CD4-positive, alpha-beta T cell treated with Interleukin-4 for 1 hour (primary cell): Measurements from ENCODE around the gene LAMB1.
"Not testable (repeated sequence)": the region's sequence is repeated elsewhere in the genome, so short reads cannot be mapped to it uniquely, and the experiment has no call there.

Experiments
- DNase-seq, 2 donors: peaks; one replicate each; pipeline ENCODE4 v3.0.0-alpha.2; 2020 to 2022

Gene LAMB1

GRCh38 chr7:107943018-107943417 is 59.9 kb downstream of the LAMB1 start:
- no peak for DNase-seq

- no peak for DNase-seq
These were observed 62.0 kb downstream of the LAMB1 start for GRCh38 chr7:107940951-107941350.

- no peak for DNase-seq
These were observed 63.1 kb downstream of the LAMB1 start for GRCh38 chr7:107939573-107940489.

GRCh38 chr7:107938456-107939250 is 64.3 kb downstream of the LAMB1 start:
- DNase-seq, result no peak

GRCh38 chr7:107937531-107937930 is 65.4 kb downstream of the LAMB1 start:
- DNase-seq, result no peak

GRCh38 chr7:107936312-107936711 is 66.6 kb downstream of the LAMB1 start:
- no peak for DNase-seq

- DNase-seq, result no peak
These were observed 67.8 kb downstream of the LAMB1 start for GRCh38 chr7:107934991-107935770.

GRCh38 chr7:107933386-107934013 is 69.5 kb downstream of the LAMB1 start:
- DNase-seq, result no peak

GRCh38 chr7:107932805-107933204 is 70.2 kb downstream of the LAMB1 start:
- no peak for DNase-seq

- no peak for DNase-seq
These were observed 71.0 kb downstream of the LAMB1 start for GRCh38 chr7:107931740-107932515.

GRCh38 chr7:107926481-107926880 is 76.5 kb downstream of the LAMB1 start:
- no peak for DNase-seq

GRCh38 chr7:107924841-107925504 is 78.0 kb downstream of the LAMB1 start:
- peak in 1 of 2 donors; percentile 18 for DNase-seq

GRCh38 chr7:107922886-107923285 is 80.1 kb downstream of the LAMB1 start:
- DNase-seq, result no peak

- not testable (repeated sequence) for DNase-seq
These were observed 81.1 kb downstream of the LAMB1 start for GRCh38 chr7:107921826-107922225.

GRCh38 chr7:107920048-107920772 is 82.8 kb downstream of the LAMB1 start:
- no peak for DNase-seq

- no peak for DNase-seq
These were observed 84.0 kb downstream of the LAMB1 start for GRCh38 chr7:107918948-107919347.

GRCh38 chr7:107917763-107918651 is 85.0 kb downstream of the LAMB1 start:
- no peak for DNase-seq

GRCh38 chr7:107915541-107915940 is 87.4 kb downstream of the LAMB1 start:
- no peak for DNase-seq

GRCh38 chr7:107914831-107915230 is 88.1 kb downstream of the LAMB1 start:
- DNase-seq, result no peak
